Sigmoid colon (tissue), 4 donors: Measurements from ENCODE around the gene GSDMA.

ENCODE experiments used
- EP300 ChIP-seq, 4 donors: sonication (generic); formaldehyde crosslinking; IDR thresholded peaks; one replicate each; pipeline ENCODE4 v1.6.1; 2017; ENCODE audit warnings: antibody characterized with exemption in 4 of 4
- POLR2A ChIP-seq, 2 donors: fragments of 450-650 bp; IDR thresholded peaks; one replicate each; pipeline ENCODE4 v1.6.1; 2016; ENCODE audit warnings: antibody characterized with exemption in 2 of 2, mild to moderate bottlenecking in 2 of 2, moderate library complexity in 2 of 2
- POLR2AphosphoS5 ChIP-seq, 4 donors: sonication (generic); formaldehyde crosslinking; IDR thresholded peaks; one replicate each; pipeline ENCODE4 v1.6.1; 2017; ENCODE audit warnings: antibody characterized with exemption in 4 of 4
- TF ChIP-seq, protein P1 (sequence below), 4 experiments: fragments of 450-650 bp in 3 of 4; fragments of 200-600 bp in 1 of 4; IDR thresholded peaks; one replicate each; pipeline ENCODE4 v1.5.1; 2016 to 2019; ENCODE audit warnings: antibody characterized with exemption in 4 of 4, mild to moderate bottlenecking in 3 of 4, moderate library complexity in 2 of 4

DNA sequence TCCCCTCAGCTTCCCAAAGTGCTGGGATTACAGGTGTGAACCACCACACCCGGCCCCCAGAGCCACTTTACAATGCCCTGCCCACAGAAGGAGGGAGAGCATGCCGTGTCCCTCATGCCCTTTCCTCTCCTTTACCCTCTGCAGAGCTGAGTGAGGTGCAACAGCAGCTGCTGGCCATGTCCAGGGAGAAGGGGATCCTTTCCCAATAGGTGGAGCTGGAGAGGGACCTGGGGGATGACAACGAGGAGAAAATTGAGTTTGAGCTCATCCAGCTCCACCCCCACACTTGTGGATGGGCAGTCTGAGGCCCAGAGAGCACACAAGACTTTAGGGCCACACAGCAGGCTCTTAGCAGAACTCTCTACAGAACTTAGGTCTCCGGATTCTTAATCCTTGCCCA, 7.9 kb upstream of the GSDMA start:
- TF ChIP-seq, protein P1, sequence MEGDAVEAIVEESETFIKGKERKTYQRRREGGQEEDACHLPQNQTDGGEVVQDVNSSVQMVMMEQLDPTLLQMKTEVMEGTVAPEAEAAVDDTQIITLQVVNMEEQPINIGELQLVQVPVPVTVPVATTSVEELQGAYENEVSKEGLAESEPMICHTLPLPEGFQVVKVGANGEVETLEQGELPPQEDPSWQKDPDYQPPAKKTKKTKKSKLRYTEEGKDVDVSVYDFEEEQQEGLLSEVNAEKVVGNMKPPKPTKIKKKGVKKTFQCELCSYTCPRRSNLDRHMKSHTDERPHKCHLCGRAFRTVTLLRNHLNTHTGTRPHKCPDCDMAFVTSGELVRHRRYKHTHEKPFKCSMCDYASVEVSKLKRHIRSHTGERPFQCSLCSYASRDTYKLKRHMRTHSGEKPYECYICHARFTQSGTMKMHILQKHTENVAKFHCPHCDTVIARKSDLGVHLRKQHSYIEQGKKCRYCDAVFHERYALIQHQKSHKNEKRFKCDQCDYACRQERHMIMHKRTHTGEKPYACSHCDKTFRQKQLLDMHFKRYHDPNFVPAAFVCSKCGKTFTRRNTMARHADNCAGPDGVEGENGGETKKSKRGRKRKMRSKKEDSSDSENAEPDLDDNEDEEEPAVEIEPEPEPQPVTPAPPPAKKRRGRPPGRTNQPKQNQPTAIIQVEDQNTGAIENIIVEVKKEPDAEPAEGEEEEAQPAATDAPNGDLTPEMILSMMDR (IDR thresholded peaks at IDR 0.05) = no peak
- no peak for TF ChIP-seq POLR2AphosphoS5 (IDR thresholded peaks at IDR 0.05)
- no peak for TF ChIP-seq EP300 (IDR thresholded peaks at IDR 0.05)
- TF ChIP-seq POLR2A (IDR thresholded peaks at IDR 0.05) = no peak
